RKO (cell line): Measurements from ENCODE around the gene MRPL4.
A peak's percentile ranks its signal among the peaks of the same experiment; 100 is the strongest.
"Not testable (repeated sequence)": the region's sequence is repeated elsewhere in the genome, so short reads cannot be mapped to it uniquely, and the experiment has no call there.

ENCODE experiments used
- DNase-seq: peaks from one replicate; pipeline ENCODE4 v3.0.0-alpha.2; 2016; ENCODE audit warnings: low spot score

Gene MRPL4

DNA sequence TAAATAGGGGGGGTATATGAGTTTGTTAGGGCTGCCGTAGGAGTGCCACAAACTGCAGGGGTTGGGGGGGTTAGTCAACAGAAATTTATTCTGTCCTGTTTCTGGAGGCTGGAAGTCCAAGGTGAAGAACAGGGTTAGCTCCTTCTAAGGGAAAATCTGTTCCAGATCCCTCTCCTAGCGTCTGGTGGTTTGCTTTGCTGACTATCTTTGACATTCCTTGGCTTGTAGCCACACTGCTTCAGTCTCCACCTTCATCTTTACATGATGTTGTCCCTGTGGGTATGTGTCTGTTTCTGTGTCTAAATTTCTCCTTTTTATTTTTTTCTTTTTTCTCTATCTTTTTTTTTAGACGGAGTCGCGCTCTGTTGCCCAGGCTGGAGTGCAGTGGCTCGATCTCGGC is 10.8 kb downstream of the MRPL4 start:
- no peak for DNase-seq

DNA sequence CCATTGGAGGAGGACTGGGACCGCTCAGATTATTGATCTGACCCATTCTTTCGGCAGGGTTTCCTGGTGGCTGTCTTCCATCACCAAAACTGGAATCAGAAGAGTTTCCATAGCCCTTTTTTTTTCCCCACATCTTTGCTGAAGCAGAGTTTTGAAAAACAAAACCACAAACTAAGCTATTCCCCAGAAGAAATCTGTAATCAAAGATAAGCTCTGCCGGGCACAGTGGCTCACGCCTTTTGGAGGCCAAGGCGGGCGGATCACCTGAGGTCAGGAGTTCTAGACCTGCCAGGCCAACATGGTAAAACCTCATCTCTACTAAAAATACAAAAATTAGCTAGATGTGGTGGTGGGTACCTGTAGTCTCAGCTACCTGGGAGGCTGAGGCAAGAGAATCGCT is 14.7 kb downstream of the MRPL4 start:
- DNase-seq: no peak

DNA sequence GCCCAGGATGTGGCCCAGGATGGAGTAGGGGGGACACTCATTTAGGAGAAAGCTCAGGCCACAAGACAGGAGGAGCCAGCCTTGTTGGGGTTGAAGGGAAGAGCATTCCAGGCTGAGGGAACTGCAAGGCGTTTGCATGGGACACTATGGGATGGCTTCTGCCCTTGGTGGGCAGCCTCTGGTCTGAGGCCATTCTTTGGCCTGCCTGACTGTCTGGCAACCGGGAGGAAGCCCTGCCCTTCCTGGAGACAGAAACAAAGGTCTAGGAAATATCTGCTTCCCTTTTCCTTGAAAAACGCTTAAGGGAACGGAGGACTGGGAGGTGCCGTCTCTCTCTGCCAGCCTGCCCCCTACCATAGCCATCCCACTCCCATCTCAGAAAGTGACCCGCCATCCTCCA is 16.1 kb downstream of the MRPL4 start:
- DNase-seq: no peak

DNA sequence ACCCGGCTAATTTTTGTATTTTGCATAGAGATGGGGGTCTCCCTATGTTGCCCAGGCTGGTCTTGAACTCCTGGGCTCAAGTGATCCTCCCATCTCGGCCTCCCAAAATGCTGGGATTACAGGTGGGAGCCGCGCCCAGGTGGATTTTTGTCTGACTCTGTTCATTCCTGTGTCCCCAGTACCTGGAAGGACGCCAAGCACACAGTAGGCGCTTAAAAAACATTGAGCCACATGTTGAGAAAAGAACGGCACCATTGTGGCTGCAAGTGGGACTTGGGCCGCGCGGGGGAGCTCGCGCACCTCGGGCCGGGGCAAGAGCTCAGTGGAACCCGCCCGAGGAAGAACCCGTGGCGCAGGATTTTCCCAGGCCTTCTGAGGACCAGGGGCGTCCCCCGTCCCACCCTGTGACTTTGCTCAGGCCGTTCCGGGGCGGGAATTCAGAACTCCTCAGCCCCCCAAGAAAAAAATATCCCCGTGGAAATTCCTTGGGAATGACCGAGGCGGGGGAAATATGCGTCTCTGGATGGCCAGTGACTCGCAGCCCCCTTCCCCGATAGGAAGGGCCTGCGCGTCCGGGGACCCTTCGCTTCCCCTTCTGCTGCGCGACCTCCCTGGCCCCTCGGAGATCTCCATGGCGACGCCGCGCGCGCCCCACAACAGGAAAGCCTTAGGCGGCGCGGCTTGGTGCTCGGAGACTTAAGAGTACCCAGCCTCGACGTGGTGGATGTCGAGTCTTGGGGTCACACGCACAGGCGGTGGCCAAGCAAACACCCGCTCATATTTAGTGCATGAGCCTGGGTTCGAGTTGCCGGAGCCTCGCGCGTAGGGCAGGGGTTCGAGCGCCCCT is 17.5 kb downstream of the MRPL4 start:
- DNase-seq: peak; percentile 80

DNA sequence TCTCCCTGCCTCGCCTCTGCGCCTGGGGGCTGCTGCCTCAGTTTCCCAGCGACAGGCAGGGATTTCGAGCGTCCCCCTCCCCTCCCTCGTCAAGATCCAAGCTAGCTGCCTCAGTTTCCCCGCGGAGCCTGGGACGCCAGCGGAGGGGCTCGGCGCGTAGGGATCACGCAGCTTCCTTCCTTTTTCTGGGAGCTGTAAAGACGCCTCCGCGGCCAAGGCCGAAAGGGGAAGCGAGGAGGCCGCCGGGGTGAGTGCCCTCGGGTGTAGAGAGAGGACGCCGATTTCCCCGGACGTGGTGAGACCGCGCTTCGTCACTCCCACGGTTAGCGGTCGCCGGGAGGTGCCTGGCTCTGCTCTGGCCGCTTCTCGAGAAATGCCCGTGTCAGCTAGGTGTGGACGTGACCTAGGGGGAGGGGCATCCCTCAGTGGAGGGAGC is 18.2 kb downstream of the MRPL4 start:
- peak; percentile 57 for DNase-seq

DNA sequence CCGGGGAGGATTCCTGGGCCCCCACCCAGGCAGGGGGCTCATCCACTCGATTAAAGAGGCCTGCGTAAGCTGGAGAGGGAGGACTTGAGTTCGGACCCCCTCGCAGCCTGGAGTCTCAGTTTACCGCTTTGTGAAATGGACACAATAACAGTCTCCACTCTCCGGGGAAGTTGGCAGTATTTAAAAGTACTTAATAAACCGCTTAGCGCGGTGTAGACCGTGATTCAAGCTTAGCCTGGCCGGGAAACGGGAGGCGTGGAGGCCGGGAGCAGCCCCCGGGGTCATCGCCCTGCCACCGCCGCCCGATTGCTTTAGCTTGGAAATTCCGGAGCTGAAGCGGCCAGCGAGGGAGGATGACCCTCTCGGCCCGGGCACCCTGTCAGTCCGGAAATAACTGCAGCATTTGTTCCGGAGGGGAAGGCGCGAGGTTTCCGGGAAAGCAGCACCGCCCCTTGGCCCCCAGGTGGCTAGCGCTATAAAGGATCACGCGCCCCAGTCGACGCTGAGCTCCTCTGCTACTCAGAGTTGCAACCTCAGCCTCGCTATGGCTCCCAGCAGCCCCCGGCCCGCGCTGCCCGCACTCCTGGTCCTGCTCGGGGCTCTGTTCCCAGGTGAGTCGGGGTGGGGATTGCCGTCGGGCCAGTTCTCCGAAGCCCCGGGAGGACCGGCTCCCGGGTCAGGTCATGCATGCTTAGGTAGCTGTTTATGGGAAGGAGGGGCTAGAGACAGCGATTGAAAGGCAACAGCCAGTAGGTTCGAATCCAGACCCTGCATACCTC is 18.8 kb downstream of the MRPL4 start, which contains the start of gene ICAM1:
ICAM1 (plus strand) TSS at position 505 of the 779 bp plus-strand sequence; CDS start at position 545, 40 bp downstream.
- peak; percentile 87 for DNase-seq

DNA sequence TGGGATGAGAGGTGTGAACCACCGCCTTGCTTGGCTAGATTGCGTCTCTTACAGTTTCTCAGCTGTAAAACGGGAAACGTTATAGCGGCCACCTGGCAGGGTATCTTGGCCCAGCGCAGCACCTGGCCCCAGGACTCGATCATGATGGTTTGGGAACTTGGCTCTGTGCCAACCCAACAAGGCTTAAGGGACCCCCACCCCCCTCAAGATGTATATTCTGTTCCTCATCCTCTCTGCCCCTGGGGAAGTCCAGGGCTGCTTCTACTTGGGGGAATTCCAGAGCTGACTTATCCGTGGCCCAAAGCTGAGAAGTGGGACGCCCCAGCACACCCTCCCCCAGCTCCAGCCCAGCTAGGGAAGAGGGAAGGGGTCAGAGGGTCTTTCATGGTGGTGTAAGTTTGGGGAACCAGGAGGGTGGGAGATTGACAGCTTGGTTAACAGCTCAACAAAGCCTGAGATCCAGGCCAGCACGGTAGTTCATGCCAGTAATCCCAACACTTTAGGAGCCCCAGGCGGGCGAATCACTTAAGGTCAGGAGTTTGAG is 19.6 kb downstream of the MRPL4 start:
- peak; percentile 40 for DNase-seq

DNA sequence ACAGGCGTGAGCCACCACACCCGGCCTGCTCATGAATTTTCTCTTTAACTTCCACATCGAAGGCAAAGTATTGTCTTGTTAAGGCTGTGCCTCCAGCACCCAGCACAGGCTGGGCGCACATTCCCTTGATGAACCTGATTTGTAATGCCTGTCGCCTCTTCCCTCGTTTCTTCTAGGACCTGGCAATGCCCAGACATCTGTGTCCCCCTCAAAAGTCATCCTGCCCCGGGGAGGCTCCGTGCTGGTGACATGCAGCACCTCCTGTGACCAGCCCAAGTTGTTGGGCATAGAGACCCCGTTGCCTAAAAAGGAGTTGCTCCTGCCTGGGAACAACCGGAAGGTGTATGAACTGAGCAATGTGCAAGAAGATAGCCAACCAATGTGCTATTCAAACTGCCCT is 22.6 kb downstream of the MRPL4 start:
- DNase-seq: no peak

DNA sequence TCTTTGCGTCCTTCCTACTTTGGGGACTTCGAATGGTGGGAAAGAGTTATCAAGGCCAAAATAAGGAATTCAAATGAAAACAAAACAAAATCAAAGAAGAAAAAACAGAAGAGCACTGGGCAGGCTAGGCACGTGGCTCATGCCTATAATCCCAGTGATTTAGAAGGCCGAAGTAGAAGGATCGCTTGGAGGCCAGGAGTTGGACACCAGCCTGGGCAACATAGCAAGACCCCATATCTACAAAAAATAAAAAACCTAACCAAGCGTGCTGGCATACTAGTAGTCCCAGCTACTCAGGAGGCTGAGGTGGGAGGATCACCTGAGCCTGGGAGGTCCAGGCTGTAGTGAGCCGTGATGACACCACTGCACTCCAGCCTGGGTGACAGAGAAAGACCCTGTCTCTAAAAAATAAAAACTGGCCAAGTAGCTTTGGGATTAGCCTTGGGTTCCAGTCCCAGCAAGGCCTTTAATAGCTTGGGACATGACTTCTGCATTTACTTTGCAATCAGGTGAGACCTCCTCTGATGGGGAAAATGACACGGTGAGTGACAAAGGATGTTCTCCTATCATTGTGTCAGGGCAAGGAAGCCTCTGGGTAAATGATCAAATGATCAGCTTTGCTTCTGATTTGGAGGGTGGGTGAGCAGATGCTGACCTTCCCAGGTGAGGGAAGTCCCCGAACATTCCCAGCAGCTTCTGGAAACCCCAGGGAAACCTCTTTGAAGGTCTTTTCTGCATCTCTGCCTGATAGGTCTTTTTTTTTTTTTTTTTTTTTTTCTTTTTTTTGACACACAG is 26.0 kb downstream of the MRPL4 start:
- DNase-seq: no peak

DNA sequence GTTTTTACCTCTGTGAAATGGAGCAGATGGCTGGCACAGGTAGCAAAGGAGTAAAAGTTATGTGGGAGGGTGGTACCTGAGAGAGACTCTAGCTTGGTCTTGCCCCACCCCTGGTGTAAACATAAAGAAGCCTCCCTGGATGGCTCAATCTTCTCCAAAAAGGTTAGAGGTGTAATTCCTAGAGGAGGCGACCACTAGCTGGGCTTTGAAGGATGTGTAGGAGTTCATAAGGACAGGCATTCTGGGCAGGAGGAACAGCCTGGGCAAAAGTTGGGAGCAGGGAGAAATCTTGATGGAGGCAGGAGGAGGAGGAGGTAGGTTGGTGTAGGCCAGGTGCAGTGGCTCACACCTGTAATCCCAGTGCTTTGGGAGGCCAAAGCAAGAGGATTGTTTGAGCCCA is 26.9 kb downstream of the MRPL4 start:
- DNase-seq: no peak

DNA sequence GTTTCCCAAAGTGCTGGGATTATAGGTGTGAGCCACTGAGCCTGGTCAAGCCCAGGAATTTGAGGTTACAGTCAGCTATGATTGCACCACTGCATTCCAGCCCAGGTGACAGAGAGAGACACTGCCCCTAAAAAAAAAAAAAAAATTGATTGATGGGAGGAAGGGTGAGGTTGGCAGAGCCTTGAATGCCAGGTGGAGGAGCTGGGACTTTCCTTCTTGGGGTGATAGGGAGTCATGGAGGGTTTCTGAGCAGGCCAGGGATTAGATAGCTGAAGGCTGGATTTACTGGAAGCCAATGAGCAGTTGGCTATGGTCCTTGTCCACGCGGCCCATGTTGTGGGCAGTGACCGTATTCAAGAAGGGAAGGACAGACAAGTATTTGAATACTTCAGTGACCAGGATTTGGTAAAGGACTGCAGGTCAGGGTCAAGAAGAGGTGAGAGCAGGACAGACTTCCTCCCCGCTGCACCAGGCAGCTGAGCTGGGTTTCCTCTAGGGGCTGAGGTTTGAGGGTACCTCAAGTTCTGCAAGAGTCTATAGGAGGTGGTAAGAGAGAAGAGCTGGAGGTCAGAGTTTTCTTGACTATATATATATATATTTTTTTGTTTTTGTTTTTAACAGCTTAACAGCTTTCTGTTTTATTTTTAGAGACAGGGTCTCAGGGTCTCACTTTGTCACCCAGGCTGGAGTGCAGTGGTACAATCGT is 27.9 kb downstream of the MRPL4 start:
- DNase-seq: no peak

DNA sequence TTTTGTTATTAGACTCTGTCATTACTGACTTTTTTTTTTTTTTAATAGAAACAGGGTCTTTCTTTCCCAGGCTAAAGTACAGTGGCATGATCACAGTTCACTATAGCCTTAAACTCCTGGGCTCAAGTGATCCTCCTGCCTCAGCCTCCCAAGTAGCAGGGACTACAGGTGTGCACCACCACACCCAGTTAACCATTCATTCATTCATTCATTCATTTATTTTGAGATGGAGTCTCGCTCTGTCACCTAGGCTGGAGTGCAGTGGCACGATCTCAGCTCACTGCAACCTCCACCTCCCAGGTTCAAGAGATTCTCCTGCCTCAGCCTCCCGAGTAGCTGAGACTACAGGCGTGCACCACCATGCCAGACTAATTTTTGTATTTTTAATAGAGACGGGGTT is 30.0 kb downstream of the MRPL4 start:
- not testable (repeated sequence) for DNase-seq

DNA sequence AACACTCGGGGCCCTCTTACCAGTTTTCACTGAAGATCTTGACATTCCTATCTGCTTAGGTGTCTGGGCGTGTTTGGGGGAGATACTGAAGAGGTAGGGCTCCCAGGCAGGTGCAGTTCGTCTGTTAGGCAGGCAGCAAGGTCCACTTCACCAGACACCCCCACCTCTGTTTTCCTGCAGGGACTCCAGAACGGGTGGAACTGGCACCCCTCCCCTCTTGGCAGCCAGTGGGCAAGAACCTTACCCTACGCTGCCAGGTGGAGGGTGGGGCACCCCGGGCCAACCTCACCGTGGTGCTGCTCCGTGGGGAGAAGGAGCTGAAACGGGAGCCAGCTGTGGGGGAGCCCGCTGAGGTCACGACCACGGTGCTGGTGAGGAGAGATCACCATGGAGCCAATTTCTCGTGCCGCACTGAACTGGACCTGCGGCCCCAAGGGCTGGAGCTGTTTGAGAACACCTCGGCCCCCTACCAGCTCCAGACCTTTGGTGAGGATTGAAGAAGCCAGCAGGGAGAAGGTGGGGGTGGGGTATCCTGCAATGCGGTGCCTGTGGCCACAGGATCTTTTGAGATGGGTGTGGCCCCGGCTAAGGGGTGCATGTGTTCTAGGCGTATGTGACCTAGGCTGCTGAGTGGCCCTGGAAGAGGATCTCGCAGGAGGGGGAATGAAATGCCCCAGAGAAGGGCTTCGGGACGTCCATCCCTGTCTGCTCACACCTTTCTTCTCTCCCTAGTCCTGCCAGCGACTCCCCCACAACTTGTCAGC is 31.5 kb downstream of the MRPL4 start:
- DNase-seq: no peak

DNA sequence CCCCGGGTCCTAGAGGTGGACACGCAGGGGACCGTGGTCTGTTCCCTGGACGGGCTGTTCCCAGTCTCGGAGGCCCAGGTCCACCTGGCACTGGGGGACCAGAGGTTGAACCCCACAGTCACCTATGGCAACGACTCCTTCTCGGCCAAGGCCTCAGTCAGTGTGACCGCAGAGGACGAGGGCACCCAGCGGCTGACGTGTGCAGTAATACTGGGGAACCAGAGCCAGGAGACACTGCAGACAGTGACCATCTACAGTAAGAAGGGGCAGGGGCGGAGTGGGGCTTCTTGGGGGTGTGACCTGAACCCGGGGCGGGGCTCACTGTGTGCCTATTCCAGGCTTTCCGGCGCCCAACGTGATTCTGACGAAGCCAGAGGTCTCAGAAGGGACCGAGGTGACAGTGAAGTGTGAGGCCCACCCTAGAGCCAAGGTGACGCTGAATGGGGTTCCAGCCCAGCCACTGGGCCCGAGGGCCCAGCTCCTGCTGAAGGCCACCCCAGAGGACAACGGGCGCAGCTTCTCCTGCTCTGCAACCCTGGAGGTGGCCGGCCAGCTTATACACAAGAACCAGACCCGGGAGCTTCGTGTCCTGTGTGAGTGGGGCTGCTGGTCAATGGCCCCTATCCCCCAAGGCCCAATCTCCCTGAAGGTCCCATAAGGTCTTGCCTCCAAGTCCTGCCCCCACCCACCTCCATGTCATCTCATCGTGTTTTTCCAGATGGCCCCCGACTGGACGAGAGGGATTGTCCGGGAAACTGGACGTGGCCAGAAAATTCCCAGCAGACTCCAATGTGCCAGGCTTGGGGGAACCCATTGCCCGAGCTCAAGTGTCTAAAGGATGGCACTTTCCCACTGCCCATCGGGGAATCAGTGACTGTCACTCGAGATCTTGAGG is 32.3 kb downstream of the MRPL4 start:
- DNase-seq: no peak

DNA sequence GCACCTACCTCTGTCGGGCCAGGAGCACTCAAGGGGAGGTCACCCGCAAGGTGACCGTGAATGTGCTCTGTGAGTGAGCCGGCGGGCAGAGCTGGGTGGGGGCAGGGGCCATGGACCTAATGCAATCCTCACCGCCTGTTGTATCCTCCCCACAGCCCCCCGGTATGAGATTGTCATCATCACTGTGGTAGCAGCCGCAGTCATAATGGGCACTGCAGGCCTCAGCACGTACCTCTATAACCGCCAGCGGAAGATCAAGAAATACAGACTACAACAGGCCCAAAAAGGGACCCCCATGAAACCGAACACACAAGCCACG is 32.9 kb downstream of the MRPL4 start:
- DNase-seq: no peak

DNA sequence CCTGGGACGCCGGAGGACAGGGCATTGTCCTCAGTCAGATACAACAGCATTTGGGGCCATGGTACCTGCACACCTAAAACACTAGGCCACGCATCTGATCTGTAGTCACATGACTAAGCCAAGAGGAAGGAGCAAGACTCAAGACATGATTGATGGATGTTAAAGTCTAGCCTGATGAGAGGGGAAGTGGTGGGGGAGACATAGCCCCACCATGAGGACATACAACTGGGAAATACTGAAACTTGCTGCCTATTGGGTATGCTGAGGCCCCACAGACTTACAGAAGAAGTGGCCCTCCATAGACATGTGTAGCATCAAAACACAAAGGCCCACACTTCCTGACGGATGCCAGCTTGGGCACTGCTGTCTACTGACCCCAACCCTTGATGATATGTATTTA is 33.4 kb downstream of the MRPL4 start:
- DNase-seq: no peak

DNA sequence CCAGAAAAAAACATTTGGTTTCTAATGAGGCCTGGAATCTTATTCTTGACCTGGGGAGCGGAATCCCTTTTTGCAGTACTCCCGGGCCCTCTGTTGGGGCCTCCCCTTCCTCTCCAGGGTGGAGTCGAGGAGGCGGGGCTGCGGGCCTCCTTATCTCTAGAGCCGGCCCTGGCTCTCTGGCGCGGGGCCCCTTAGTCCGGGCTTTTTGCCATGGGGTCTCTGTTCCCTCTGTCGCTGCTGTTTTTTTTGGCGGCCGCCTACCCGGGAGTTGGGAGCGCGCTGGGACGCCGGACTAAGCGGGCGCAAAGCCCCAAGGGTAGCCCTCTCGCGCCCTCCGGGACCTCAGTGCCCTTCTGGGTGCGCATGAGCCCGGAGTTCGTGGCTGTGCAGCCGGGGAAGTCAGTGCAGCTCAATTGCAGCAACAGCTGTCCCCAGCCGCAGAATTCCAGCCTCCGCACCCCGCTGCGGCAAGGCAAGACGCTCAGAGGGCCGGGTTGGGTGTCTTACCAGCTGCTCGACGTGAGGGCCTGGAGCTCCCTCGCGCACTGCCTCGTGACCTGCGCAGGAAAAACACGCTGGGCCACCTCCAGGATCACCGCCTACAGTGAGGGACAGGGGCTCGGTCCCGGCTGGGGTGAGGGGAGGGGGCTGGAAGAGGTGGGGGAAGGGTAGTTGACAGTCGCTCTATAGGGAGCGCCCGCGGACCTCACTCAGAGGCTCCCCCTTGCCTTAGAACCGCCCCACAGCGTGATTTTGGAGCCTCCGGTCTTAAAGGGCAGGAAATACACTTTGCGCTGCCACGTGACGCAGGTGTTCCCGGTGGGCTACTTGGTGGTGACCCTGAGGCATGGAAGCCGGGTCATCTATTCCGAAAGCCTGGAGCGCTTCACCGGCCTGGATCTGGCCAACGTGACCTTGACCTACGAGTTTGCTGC is 35.1 kb downstream of the MRPL4 start, which contains the start of gene ICAM4:
ICAM4 (plus strand) TSS at position 153 of the 935 bp plus-strand sequence; CDS start at position 211, 58 bp downstream.
- no peak for DNase-seq

DNA sequence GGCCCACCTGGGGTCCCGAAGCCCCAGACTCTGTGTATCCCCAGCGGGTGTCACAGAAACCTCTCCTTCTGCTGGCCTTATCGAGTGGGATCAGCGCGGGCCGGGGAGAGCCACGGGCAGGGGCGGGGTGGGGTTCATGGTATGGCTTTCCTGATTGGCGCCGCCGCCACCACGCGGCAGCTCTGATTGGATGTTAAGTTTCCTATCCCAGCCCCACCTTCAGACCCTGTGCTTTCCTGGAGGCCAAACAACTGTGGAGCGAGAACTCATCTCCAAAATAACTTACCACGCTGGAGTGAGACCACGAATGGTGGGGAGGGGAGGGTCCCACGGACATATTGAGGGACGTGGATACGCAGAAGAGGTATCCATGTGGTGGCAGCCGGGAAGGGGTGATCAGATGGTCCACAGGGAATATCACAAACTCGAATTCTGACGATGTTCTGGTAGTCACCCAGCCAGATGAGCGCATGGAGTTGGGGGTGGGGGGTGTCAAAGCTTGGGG is 36.7 kb downstream of the MRPL4 start:
- DNase-seq: peak; percentile 86
